Endothelial cell of umbilical vein (primary cell): ENCODE results near the gene MROH2A.

Source experiments
- CTCF ChIP-seq, 2 donors: IDR thresholded peaks; 1 replicate in 1 of 2; 2 replicates in 1 of 2; pipeline ENCODE4 v1.5.1; 2011; ENCODE audit warnings: low read length in 2 of 2, mild to moderate bottlenecking in 2 of 2, moderate library complexity in 2 of 2, control low read depth in 1 of 2, inconsistent platforms in 1 of 2, low read depth in 1 of 2; ENCODE audit not compliant: insufficient read depth in 1 of 2; ENCODE audit errors: extremely low read depth in 1 of 2
- EZH2 ChIP-seq: IDR thresholded peaks from 2 replicates; pipeline ENCODE4 v1.6.1; 2012; ENCODE audit warnings: borderline replicate concordance, low read depth, mild to moderate bottlenecking, moderate library complexity, low read length, inconsistent platforms; ENCODE audit not compliant: severe bottlenecking
- JUN ChIP-seq: IDR thresholded peaks from 2 replicates; pipeline ENCODE4 v1.6.1; 2011; ENCODE audit warnings: borderline replicate concordance, low read depth; ENCODE audit not compliant: insufficient read length, insufficient read depth
- MAX ChIP-seq: IDR thresholded peaks from 2 replicates; pipeline ENCODE4 v1.6.1; 2011; ENCODE audit not compliant: insufficient read depth, insufficient read length
- POLR2A ChIP-seq: IDR thresholded peaks from 2 replicates; pipeline ENCODE4 v1.6.1; 2012; ENCODE audit warnings: low read depth, mild to moderate bottlenecking, control low read depth, low read length
- POLR2AphosphoS5 ChIP-seq: IDR thresholded peaks from 2 replicates; pipeline ENCODE4 v1.6.1; 2012; ENCODE audit warnings: low read depth, mild to moderate bottlenecking, control low read depth, low read length, moderate library complexity; ENCODE audit not compliant: insufficient read depth

- no peak for TF ChIP-seq CTCF (IDR thresholded peaks at IDR 0.05; ENCODE audit: extremely low read depth in 1 of 2, insufficient read depth in 1 of 2, low read depth in 1 of 2, low read length in 2 of 2)
- TF ChIP-seq POLR2AphosphoS5: no peak
- no peak for TF ChIP-seq EZH2
- no peak for TF ChIP-seq POLR2A
- TF ChIP-seq MAX: no peak
- no peak for TF ChIP-seq JUN
Measured at GRCh38 chr2:233746475-233747282, 31.5 kb upstream of the MROH2A start.
